ENCODE data around the gene TFPT.

The TFPT gene

GRCh38 chr19:54115109-54116063 lies at the start of gene TFPT, which contains the start of gene PRPF31:
TSS of gene TFPT (minus strand) at chr19:54115657. CDS start at chr19:54115269, 388 bp downstream.
TSS of gene PRPF31 (plus strand) at chr19:54115754. CDS start at chr19:54118279, 2,525 bp downstream.
- Histone ChIP-seq H3K4me3 (peak within 1 kb of the TSS; percentile 66 to 95 (median 89)), H3K27ac (peak within 1 kb of the TSS; percentile 71 to 99 (median 90))

GRCh38 chr19:54165222-54165621 lies 49.8 kb upstream of the TFPT start:
- no peak overlapping the region for H3K27ac ChIP-seq
- H3K4me3 ChIP-seq, result no peak overlapping the region

GRCh38 chr19:54164369-54165068 lies 49.1 kb upstream of the TFPT start:
- H3K27ac ChIP-seq, result no peak overlapping the region
- peak overlapping the region in 3 of 7 experiments; percentile 1 to 11 (median 7) for H3K4me3 ChIP-seq

- peak overlapping the region in 5 of 7 experiments; percentile 18 to 49 (median 40) for H3K4me3 ChIP-seq
Observed at GRCh38 chr19:54162884-54163283, 47.4 kb upstream of the TFPT start.

GRCh38 chr19:54162241-54162805 lies 46.9 kb upstream of the TFPT start:
- peak overlapping the region; percentile 18 to 49 (median 34) for H3K4me3 ChIP-seq
- H3K27ac ChIP-seq, result peak overlapping the region in 2 of 21 experiments; percentile 26 to 37

More at GRCh38 chr19:54162884-54163283, 47.4 kb upstream of the TFPT start:
- peak overlapping the region in 2 of 21 experiments; percentile 26 to 37 for H3K27ac ChIP-seq

GRCh38 chr19:54160854-54161253 lies 45.4 kb upstream of the TFPT start:
- Histone ChIP-seq H3K4me3 (peak overlapping the region in 5 of 7 experiments; percentile 43 to 77 (median 48)), H3K27ac (peak overlapping the region in 9 of 21 experiments; percentile 1 to 85 (median 64))

- Histone ChIP-seq H3K4me3 (peak overlapping the region; percentile 34 to 77 (median 44)), H3K27ac (peak overlapping the region in 20 of 21 experiments; percentile 23 to 90 (median 76))
Observed at GRCh38 chr19:54160182-54160811, 44.8 kb upstream of the TFPT start.

GRCh38 chr19:54159352-54160181 lies 44.1 kb upstream of the TFPT start, which contains the start of gene LENG1:
TSS of gene LENG1 (minus strand) at chr19:54159721. CDS start at chr19:54159695, 26 bp downstream.
- Histone ChIP-seq H3K27ac (peak within 1 kb of the TSS; percentile 76 to 99 (median 96)), H3K4me3 (peak within 1 kb of the TSS; percentile 56 to 77 (median 70))

- Histone ChIP-seq H3K27ac (peak overlapping the region in 20 of 21 experiments; percentile 79 to 99 (median 96)), H3K4me3 (peak overlapping the region; percentile 56 to 77 (median 70))
Observed at GRCh38 chr19:54158812-54159351, 43.4 kb upstream of the TFPT start.

GRCh38 chr19:54156953-54157352 lies 41.5 kb upstream of the TFPT start:
- H3K4me3 ChIP-seq, result no peak overlapping the region
- no peak overlapping the region for H3K27ac ChIP-seq

- Histone ChIP-seq H3K4me3 (no peak overlapping the region), H3K27ac (no peak overlapping the region)
Observed at GRCh38 chr19:54156490-54156889, 41.0 kb upstream of the TFPT start.

GRCh38 chr19:54155694-54156093 lies 40.2 kb upstream of the TFPT start:
- H3K27ac ChIP-seq, result peak overlapping the region in 2 of 21 experiments; percentile 54 to 55

GRCh38 chr19:54154603-54155345 lies 39.3 kb upstream of the TFPT start:
- peak overlapping the region in 5 of 21 experiments; percentile 6 to 55 (median 35) for H3K27ac ChIP-seq
- H3K4me3 ChIP-seq, result no peak overlapping the region

More at GRCh38 chr19:54155694-54156093, 40.2 kb upstream of the TFPT start:
- H3K4me3 ChIP-seq, result no peak overlapping the region

GRCh38 chr19:54153731-54154326 lies 38.4 kb upstream of the TFPT start:
- peak overlapping the region in 5 of 21 experiments; percentile 25 to 52 (median 28) for H3K27ac ChIP-seq
- H3K4me3 ChIP-seq, result no peak overlapping the region

GRCh38 chr19:54152878-54153524 lies 37.5 kb upstream of the TFPT start:
- H3K27ac ChIP-seq, result peak overlapping the region in 2 of 21 experiments; percentile 25 to 27
- H3K4me3 ChIP-seq, result no peak overlapping the region

- no peak overlapping the region for H3K4me3 ChIP-seq
- no peak overlapping the region for H3K27ac ChIP-seq
Observed at GRCh38 chr19:54152267-54152666, 36.8 kb upstream of the TFPT start.

Measured in skin epidermis (tissue), 12 donors.